Esophagus muscularis mucosa (tissue), 4 donors: Measurements from ENCODE around the gene IQCH. TPM values are rescaled to one million over a fixed set of nuclear protein-coding genes. Genes with fewer than 3 reads are reported as not detected.

Source experiments
- DNase-seq: peaks from one replicate; pipeline ENCODE4 v3.0.0-alpha.2; 2017; ENCODE audit errors: extremely low spot score
- H3K27ac ChIP-seq, 4 donors: fragments of 200-600 bp; sonication (generic); replicated peaks in 1 of 4; 1 replicate in 3 of 4; 2 replicates in 1 of 4; pipeline ENCODE4 v1.5.1; 2016 to 2019; ENCODE audit warnings: mild to moderate bottlenecking in 1 of 4
- H3K27me3 ChIP-seq, 4 donors: fragments of 200-600 bp; sonication (generic); one replicate each; pipeline versions ENCODE4 v1.5.1 to v1.6.0; 2016 to 2019
- H3K36me3 ChIP-seq, 4 donors: fragments of 200-600 bp; sonication (generic); one replicate each; pipeline ENCODE4 v1.5.1; 2016 to 2019
- H3K4me1 ChIP-seq, 4 donors: fragments of 200-600 bp; sonication (generic); one replicate each; pipeline ENCODE4 v1.5.1; 2016 to 2019
- H3K4me3 ChIP-seq, 4 donors: fragments of 200-600 bp; sonication (generic); 1 replicate in 2 of 4; 2 replicates in 2 of 4; pipeline ENCODE4 v1.5.1; 2016 to 2019; ENCODE audit warnings: mild to moderate bottlenecking in 4 of 4, moderate library complexity in 1 of 4
- H3K9me3 ChIP-seq, 4 donors: fragments of 200-600 bp; sonication (generic); 1 replicate in 3 of 4; 2 replicates in 1 of 4; pipeline ENCODE4 v1.5.1; 2016 to 2019
- EP300 ChIP-seq: sonication (generic); formaldehyde crosslinking; IDR thresholded peaks from one replicate; pipeline ENCODE4 v1.6.1; 2017; ENCODE audit warnings: antibody characterized with exemption
- POLR2A ChIP-seq: fragments of 450-650 bp; IDR thresholded peaks from one replicate; pipeline ENCODE4 v1.6.1; 2017; ENCODE audit warnings: antibody characterized with exemption, moderate library complexity, mild to moderate bottlenecking, low read depth
- POLR2AphosphoS5 ChIP-seq, 2 donors: sonication (generic); formaldehyde crosslinking; IDR thresholded peaks; one replicate each; pipeline ENCODE4 v1.6.1; 2017; ENCODE audit warnings: antibody characterized with exemption in 2 of 2
- WGBS: methylation state at CpG from one replicate; pipeline ENCODE4 v1.1.5; 2018; 5-methylcytosine and 5-hydroxymethylcytosine counted together
- intact Hi-C: fragments of 100-400 bp; cut with DNase I; formaldehyde crosslinking; loops from one replicate; pipeline ENCODE4 v1.15.1; 2023
- total RNA-seq, 4 donors: library from RNA; depleted of rRNA; stranded (reverse); fragments of >200 nt; gene quantifications; one replicate each; pipeline versions ENCODE4 v1.1.0 to v1.2.1, GENCODE V29; 2016
- TF ChIP-seq, protein P1 (sequence below), 3 experiments: fragments of 200-600 bp in 2 of 3; fragments of 450-650 bp in 1 of 3; sonication (generic) in 2 of 3; IDR thresholded peaks; one replicate each; pipeline ENCODE4 v1.5.1; 2017 to 2019; ENCODE audit warnings: antibody characterized with exemption in 3 of 3, mild to moderate bottlenecking in 2 of 3, moderate library complexity in 1 of 3

Gene IQCH
- total RNA-seq, 4 donors from 2014 or later = 0.58 to 2.4 (median 1.2) TPM

DNA sequence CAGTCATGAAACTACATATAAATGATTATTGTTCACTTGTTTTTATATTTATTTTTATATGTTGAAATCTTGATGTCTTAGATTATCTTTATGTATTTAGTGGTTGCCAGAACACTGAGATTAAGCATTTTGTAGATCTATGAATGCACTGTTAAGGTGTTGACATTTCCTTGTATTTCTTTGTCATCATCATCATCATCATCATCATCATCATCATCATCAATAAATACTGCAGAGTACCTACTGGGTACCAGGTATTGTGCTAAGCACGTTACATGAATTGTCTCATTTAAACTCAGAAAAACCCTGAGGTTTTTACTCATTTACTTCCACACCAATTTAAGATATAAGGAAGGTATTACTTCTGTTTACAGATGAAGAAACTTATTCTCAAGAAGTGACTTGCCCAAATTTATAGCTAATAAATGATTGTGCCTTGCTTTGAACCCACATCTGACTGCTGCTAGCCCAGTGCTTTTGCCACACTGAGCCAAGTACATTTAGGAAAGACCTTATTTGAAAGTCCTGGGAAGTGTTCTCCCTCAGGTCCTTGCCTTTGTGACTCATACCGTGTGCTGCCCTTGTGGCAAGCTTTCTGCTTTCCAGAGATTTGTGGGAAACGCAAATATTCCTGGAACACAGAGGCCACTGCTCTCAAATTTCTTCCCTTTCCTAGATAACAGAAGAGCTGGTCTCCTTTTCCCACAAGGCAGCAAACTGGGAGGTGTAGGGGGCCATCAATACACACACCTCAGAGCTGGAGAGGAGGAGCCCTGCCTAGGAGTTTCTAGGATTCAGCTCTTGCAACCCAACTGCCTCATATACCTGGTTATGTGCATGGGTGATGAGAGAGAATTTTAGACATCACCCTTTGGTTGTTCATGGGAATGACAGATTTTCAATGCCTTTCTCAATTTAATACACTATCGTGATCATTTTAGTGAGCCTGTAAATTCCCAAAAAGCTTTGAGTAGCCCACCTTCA is 150.9 kb downstream of the IQCH start:
- Histone ChIP-seq H3K36me3 (no peaks in the 10 kb centered on the region), H3K4me3 (no peak overlapping the region), H3K27me3 (no peaks in the 10 kb centered on the region), H3K9me3 (no peaks in the 10 kb centered on the region), H3K27ac (no peak overlapping the region), H3K4me1 (peaks cover 0 to 14% (median 9%) of the 10 kb centered on the region in 4 donors)
- WGBS = 63% methylated on average over 4 of the region's 4 CpGs
- DNase-seq = no peak
- TF ChIP-seq POLR2AphosphoS5 (IDR thresholded peaks at IDR 0.05) = no peak
- TF ChIP-seq, protein P1, sequence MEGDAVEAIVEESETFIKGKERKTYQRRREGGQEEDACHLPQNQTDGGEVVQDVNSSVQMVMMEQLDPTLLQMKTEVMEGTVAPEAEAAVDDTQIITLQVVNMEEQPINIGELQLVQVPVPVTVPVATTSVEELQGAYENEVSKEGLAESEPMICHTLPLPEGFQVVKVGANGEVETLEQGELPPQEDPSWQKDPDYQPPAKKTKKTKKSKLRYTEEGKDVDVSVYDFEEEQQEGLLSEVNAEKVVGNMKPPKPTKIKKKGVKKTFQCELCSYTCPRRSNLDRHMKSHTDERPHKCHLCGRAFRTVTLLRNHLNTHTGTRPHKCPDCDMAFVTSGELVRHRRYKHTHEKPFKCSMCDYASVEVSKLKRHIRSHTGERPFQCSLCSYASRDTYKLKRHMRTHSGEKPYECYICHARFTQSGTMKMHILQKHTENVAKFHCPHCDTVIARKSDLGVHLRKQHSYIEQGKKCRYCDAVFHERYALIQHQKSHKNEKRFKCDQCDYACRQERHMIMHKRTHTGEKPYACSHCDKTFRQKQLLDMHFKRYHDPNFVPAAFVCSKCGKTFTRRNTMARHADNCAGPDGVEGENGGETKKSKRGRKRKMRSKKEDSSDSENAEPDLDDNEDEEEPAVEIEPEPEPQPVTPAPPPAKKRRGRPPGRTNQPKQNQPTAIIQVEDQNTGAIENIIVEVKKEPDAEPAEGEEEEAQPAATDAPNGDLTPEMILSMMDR (IDR thresholded peaks at IDR 0.05) = no peak
- intact Hi-C loops = no loop called here

DNA sequence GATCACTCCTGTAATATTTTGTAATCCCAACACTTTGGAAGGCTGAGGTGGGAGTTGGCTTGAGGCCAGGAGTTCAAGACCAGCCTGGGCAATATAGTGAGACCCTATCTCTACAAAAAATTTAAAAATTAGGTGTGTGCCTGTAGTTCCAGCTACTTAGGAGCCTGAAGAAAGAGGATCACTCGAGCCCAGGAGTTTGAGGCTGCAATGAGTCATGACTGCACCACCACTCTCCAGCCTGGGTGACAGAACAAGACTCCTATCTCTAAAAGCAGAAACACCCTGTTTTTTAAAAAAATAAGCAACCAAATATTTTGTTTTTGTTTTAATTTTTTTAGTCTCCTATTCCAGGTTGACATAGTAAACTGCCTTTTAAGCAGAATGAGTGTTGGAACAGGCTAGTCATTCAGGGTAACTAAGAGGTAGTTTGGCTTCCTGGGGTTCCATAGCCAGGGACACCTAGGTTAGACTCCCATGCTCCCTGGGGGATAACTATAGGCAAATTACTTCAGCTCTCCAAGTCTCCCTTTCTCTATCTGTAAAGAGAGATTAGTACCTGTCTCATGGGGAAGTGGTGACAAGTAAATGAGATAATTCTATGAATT is 151.8 kb downstream of the IQCH start:
- 88% methylated on average over 1 of the region's 1 CpG for WGBS
- no peaks in the 10 kb centered on the region for H3K9me3 ChIP-seq

DNA sequence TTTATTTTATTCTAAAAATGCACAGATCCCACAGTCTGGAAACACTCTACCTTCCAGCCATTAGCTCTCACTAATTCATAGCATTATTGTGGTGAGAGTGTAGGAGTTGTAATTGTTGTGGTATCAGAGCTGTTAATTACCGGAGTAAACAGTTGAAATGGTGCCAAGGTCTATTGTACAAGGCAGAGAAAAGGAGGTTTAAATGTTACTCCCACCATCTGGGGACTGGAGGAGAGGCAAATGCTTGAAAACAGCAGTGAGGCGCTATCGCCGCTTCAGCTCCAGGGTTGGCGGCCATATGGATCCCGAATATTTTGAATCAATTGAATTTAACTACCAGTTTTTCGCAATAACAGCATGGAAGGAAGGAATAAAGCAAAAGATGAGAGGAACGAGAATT is 153.2 kb downstream of the IQCH start:
- H3K4me3 ChIP-seq = no peak overlapping the region
- WGBS = 89% methylated on average over 8 of the region's 8 CpGs
- no peaks in the 10 kb centered on the region for H3K9me3 ChIP-seq
- H3K4me1 ChIP-seq = peaks cover 0 to 14% (median 9%) of the 10 kb centered on the region in 4 donors
- TF ChIP-seq POLR2A (no peak), EP300 (no peak)
- TF ChIP-seq, protein P1 (IDR thresholded peaks at IDR 0.05) = no peak
- intact Hi-C loops = no loop called here
- H3K27ac ChIP-seq = no peak overlapping the region
- no peaks in the 10 kb centered on the region for H3K36me3 ChIP-seq
- no peaks in the 10 kb centered on the region for H3K27me3 ChIP-seq
- no peak for DNase-seq

More for the DNA sequence above, 151.8 kb downstream of the IQCH start:
- no peak overlapping the region for H3K27ac ChIP-seq
- DNase-seq = no peak
- peaks cover 0 to 14% (median 9%) of the 10 kb centered on the region in 4 donors for H3K4me1 ChIP-seq
- H3K36me3 ChIP-seq = no peaks in the 10 kb centered on the region
- intact Hi-C loops = no loop called here
- H3K27me3 ChIP-seq = no peaks in the 10 kb centered on the region
- TF ChIP-seq POLR2A (no peak), EP300 (no peak), POLR2AphosphoS5 (IDR thresholded peaks at IDR 0.05) (no peak)
- TF ChIP-seq, protein P1 (IDR thresholded peaks at IDR 0.05) = no peak
- no peak overlapping the region for H3K4me3 ChIP-seq

DNA sequence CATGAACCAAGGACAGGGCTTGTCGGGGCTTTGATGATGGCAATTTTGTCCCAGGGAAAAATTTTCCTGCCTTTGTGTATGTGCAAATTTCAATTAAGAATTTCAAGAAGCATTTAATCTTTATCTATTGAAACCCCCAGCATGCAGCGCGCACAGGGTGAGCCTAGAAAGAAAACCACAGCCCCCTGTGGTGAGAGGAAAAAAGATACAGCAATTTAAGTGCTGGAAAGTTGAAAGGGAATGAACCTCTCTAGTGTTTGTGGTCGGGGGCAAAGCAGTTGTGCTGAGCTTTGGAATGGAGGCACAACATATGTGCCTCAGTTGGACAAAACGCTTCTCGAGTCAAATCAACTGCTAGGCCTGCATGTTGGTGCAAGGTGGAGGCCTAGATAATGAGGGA is 154.6 kb downstream of the IQCH start:
- H3K27ac ChIP-seq = no peak overlapping the region
- 78% methylated on average over 6 of the region's 6 CpGs for WGBS
- TF ChIP-seq EP300 = no peak
- TF ChIP-seq POLR2AphosphoS5 (IDR thresholded peaks at IDR 0.05) = no peak
- TF ChIP-seq POLR2A = no peak
- TF ChIP-seq, protein P1 (IDR thresholded peaks at IDR 0.05) = no peak
- intact Hi-C loops = no loop called here
- no peak for DNase-seq
- no peaks in the 10 kb centered on the region for H3K9me3 ChIP-seq
- peaks cover 0 to 7% (median 3%) of the 10 kb centered on the region in 4 donors for H3K4me1 ChIP-seq
- H3K36me3 ChIP-seq = no peaks in the 10 kb centered on the region
- no peak overlapping the region for H3K4me3 ChIP-seq
- H3K27me3 ChIP-seq = no peaks in the 10 kb centered on the region
